NCI-H146 treated with DMSO at 0.1 percent for 48 hours (cell line): ENCODE results near the gene CRISPLD2.
"Not testable (repeated sequence)": the region's sequence is repeated elsewhere in the genome, so short reads cannot be mapped to it uniquely, and the experiment has no call there.

ENCODE experiments used
- DNase-seq: peaks from one replicate; lab custom pipeline; 2025; ENCODE audit not compliant: unreplicated experiment; lab: John Stamatoyannopoulos, UW

The CRISPLD2 gene

GRCh38 chr16:84821179-84821578, 1.4 kb downstream of the CRISPLD2 start:
- no peak for DNase-seq

DNA sequence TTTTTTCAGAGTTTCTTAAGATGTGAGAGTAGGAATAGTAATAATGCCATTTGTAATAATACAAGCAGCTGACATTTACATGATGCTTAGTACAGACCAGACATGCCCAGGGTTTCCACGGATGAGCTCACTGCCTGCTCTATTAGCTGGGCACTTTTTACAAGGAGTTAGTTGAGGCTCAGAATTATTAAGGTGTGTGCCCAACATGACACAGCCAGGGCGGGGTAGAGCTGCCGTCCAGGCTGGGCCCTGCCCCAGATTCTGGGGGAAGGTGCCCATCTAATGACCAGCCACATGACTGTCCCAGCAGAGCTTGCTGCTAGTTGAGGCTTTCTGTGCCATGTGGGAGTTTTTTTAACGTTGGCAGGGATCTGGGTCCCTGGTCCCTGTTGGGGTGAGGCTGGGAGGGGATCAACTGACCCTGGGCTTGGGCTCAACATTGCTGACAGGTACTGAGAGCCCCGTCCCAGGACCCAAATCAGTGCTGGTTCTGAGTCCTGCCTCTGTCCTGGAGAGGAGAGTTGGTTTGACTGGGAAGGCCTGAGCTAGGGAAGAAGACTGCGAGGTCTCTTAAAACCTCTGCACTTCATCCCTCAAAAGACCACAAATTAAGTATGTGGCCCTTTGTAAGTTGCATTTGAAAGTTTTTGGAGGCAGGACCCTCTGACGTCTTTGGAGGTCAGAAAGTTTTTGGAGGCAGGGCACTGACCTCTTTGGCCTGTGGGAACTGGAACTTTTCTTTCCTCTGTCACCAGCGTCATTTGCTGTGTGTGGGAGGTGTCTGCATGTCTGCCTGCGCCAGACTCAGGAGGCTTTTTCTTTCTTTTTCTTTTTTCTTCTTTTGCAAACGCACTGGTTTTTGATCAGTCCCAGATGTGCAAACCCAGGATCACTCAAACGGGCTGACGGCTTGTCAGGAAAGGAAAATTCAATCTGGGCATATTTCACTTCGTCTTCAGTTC, 2.2 kb downstream of the CRISPLD2 start:
- no peak for DNase-seq

GRCh38 chr16:84822990-84823389, 3.2 kb downstream of the CRISPLD2 start:
- DNase-seq = no peak

DNA sequence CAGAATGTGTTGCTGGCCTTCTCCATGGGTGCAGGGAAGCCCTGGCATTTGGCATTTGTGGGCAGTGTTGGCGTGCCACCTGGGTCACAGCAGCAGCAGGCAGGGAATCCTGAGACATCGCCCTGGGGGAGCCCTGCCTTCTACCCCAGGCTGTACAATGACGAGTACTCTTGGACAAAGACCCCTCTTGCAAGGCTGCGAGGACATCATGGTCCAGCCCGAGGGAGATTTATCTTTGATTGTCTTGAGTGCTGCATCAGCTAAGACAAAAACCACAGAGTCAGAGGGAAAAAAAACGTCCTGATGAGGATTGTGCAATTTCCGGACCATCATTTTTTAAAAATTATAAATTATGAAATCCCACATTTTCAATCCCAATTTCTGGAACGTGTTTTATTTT, 3.7 kb downstream of the CRISPLD2 start:
- no peak for DNase-seq

GRCh38 chr16:84823926-84824325, 4.1 kb downstream of the CRISPLD2 start:
- DNase-seq = no peak

DNA sequence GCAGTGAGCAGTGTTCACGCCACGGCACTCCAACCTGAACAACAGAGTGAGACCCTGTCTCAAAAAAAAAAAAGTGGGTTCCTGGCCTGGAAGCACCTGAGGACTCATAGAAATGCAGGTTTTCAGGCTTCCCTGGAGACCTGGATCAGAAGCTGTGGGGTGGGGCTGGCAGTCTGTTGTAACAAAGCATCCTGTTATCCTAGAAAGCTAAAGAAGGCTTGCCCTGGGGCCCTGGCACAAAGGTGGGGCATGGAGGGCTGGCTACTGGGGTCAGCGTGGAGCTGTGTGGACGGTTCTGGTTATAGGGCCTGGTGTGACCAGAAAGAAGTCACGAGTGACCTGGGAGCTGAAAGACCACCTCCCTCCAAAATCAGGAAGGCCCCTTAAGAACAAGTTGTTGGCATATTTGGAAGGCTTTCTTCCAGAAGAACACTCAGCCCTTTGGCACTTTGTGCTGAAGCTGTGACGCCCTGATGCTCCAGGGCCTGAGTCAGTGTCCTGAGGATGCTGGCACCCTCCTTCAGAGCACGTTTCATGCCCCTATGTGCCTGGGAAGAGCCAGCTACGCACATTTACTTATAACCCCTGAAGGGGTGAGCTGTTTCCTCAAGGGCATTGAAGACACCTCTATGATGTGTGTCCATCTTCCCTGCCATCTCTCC, 6.2 kb downstream of the CRISPLD2 start:
- DNase-seq = no peak

GRCh38 chr16:84826558-84826941, 6.8 kb downstream of the CRISPLD2 start:
- no peak for DNase-seq

DNA sequence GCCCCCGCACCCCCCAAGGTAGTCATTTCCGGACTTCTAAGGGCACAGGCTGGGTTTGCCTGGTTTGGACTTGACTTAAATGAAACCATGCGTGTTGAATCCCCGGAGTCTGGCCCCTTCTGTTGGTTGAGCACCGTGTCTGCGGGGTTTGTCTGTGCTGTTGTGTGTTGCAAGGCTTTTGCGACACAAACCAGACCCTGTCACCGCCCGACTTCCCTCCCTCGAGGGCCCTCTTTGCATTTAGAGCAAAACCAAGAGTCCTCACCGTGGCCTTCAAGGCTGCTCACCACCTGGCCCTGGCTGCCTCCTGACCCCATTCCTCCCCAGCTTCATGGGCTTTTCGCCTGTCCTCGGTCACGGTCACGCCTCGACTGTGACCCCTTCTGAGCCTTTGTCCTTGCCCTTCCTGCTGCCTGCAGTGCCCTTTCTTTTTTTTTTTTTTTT, 7.4 kb downstream of the CRISPLD2 start:
- DNase-seq = no peak

DNA sequence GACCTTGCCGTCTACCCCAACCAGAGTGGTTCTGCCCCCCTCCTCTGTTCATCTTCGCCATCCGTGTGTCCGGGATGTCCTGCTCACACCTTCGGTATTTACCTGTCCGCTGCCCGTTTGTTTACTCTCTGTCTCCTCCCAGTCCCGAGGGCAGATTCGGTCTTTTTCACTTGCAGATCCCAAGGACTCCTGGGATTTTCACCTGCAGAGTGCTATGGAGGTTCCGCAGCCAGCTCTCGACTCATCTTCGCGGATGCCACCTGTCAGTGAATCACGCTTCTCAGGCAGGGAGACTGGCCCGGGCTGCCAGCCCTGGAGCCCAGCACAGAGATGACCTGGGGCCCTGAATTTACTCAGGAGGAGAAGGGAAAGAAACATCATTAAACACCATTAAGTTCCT, 8.1 kb downstream of the CRISPLD2 start:
- no peak for DNase-seq

- DNase-seq = no peak
Observed at GRCh38 chr16:84828322-84828721, 8.5 kb downstream of the CRISPLD2 start.

GRCh38 chr16:84829168-84829965, 9.6 kb downstream of the CRISPLD2 start:
- no peak for DNase-seq

DNA sequence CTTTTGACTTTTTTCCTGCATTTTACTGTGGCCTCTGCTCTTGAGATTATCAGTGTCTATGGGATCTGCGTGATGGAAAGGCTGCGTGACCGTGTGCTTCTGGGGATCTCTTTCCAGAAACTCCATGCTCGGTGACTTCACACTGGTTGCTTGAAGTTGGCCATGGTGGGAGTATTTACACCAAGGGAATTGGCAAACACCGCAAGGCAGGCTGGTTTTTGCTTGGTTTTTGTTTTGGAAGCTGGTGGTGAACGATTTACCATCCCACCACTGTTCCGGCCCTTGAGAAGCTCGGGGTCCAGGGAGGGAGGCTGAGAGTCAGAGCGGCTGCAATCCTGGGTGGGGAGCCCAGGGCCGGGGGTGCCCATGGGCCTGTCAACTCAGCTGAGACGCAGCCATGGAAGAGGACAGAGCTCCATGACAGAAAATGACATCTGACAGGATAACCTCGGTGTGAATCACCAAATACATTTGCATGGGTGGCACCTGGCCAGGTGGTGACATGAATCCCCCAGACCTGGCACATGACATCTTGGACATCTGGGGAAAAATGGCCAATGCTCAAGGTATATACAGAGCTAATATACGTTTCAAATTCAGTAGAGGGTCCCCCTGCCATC, 11.1 kb downstream of the CRISPLD2 start:
- DNase-seq = no peak

- not testable (repeated sequence) for DNase-seq
Observed at GRCh38 chr16:84831728-84832127, 11.9 kb downstream of the CRISPLD2 start.

GRCh38 chr16:84832488-84833143, 12.8 kb downstream of the CRISPLD2 start:
- no peak for DNase-seq

- no peak for DNase-seq
Observed at GRCh38 chr16:84833144-84833500, 13.3 kb downstream of the CRISPLD2 start.

GRCh38 chr16:84833542-84834402, 14.0 kb downstream of the CRISPLD2 start:
- no peak for DNase-seq

DNA sequence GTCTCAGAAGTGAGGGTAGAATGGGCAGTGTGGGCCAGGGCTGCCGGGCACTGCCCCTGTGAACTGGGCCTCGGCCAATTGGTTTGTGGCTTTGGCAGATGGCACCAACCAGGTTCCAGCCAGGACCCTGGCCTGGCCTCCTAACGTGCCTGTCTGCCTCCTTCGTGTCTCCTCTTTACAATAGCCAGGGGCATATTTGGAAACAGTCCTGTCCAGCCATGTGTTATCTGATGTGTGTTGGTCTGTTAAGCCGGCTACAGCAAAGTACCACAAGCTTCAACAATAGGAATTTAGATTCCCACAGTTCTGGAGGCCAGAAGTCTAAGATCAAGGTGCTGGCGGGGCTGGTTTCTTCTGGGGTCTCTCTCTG, 14.6 kb downstream of the CRISPLD2 start:
- DNase-seq = no peak

DNA sequence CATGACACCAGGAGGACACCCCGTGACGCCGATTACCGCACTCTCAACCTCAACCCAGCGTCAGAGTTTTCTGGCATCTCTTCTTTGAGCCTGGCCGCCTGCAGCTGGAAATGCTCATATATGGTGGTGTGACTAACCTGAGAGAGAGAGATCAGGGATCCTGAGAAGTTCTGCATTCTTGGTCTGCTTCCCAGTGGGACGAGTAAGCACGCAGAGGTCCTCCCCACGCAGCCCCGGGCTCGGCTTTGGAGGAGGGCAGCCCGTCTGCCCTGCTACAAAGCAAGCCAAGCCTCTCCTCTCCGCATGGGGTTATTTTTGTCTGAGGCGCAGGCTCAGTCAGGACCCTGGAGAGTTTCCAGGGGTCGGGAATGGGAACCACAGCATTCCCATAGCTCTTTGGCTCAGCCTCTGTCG, 16.5 kb downstream of the CRISPLD2 start:
- no peak for DNase-seq

DNA sequence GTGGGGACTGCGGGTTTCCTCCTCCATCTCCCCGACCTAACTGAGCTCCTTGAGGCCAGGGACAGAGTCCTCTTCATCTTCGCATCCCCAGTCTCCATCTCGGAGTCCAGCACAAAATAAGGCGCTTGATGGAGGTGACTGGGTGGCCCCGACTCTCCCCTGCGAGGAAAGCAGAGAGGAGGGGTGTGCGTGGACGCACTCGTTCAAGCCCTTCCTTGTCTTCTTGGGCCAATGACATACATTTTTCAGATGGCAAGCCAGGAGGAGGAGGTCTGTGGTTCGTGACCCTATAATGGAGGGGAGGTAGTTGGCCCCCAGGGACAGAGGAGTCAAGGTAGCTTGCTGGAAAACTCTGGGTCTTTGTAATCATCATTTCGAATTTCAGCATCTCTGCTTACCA, 17.2 kb downstream of the CRISPLD2 start:
- no peak for DNase-seq
